Stimulated activated CD8-positive, alpha-beta memory T cell treated with anti-CD3 and anti-CD28 coated beads, Interleukin-12 subunit alpha, Interleukin-12 subunit beta, amount 100 ng/mL, for 24 hours (primary cell): ENCODE data around the gene DACT2.

ENCODE experiments used
- DNase-seq: peaks from one replicate; pipeline ENCODE4 v3.0.0-alpha.2; 2020; ENCODE audit errors: extremely low read depth

Gene DACT2

GRCh38 chr6:168265827-168266815, 53.5 kb downstream of the DACT2 start:
- DNase-seq, result no peak

GRCh38 chr6:168265394-168265793, 54.2 kb downstream of the DACT2 start:
- no peak for DNase-seq

GRCh38 chr6:168264593-168265335, 54.8 kb downstream of the DACT2 start:
- no peak for DNase-seq

GRCh38 chr6:168263351-168263905, 56.1 kb downstream of the DACT2 start:
- DNase-seq, result no peak

GRCh38 chr6:168261234-168261633, 58.3 kb downstream of the DACT2 start:
- no peak for DNase-seq

- DNase-seq, result no peak
Observed at GRCh38 chr6:168260420-168260987, 59.1 kb downstream of the DACT2 start.

- no peak for DNase-seq
Observed at GRCh38 chr6:168258795-168259194, 60.8 kb downstream of the DACT2 start.

GRCh38 chr6:168256940-168257339, 62.6 kb downstream of the DACT2 start:
- no peak for DNase-seq
